WTC11 (cell line): Measurements from ENCODE around the gene ACSS3. TPM values are rescaled to one million over a fixed set of nuclear protein-coding genes. Genes with fewer than 3 reads are reported as not detected.

ENCODE experiments used
- ATAC-seq: fragments of 200-7000 bp; cut with Tn5 transposase; 2 replicates; pipeline ENCODE4 v1.10.0; 2021; ENCODE audit warnings: mild to moderate bottlenecking, moderate library complexity
- CTCF ChIA-PET: fragments of 300-600 bp; sonication (Branson Sonifier 250); formaldehyde crosslinking; loops from one replicate; lab custom pipeline; 2021; ENCODE audit warnings: antibody characterized with exemption; lab: Charles Lee
- POLR2A ChIA-PET: fragments of 350-600 bp; sonication (Branson Sonifier 250); formaldehyde crosslinking; loops from one replicate; lab custom pipeline; 2021; ENCODE audit warnings: antibody characterized with exemption; lab: Charles Lee
- DNase-seq: peaks from one replicate; pipeline ENCODE4 v3.0.0; 2021; ENCODE audit warnings: low spot score
- H3K27ac Mint-ChIP-seq: 2 replicates; pipeline ENCODE4 v1.8.0; 2021; ENCODE audit warnings: mixed read lengths
- H3K27me3 Mint-ChIP-seq: 2 replicates; pipeline ENCODE4 v1.8.0; 2021; ENCODE audit warnings: low read depth, mild to moderate bottlenecking, moderate library complexity, mixed read lengths
- H3K36me3 Mint-ChIP-seq: 2 replicates; pipeline ENCODE4 v1.8.0; 2021; ENCODE audit warnings: mixed read lengths
- H3K4me1 Mint-ChIP-seq: 2 replicates; pipeline ENCODE4 v1.8.0; 2022; ENCODE audit warnings: mixed read lengths
- H3K4me3 Mint-ChIP-seq: 2 replicates; pipeline ENCODE4 v1.8.0; 2021; ENCODE audit warnings: mild to moderate bottlenecking, moderate library complexity, mixed read lengths
- H3K9me3 Mint-ChIP-seq: 2 replicates; pipeline ENCODE4 v1.8.0; 2021; ENCODE audit warnings: mixed read lengths
- EMX1 ChIP-seq: fragments of 250-450 bp; sonication (Bioruptor Pico); IDR thresholded peaks from 2 replicates; pipeline ENCODE4 v1.8.0; 2021; ENCODE audit warnings: mild to moderate bottlenecking
- FOXK1 ChIP-seq: sonication (generic); formaldehyde crosslinking; IDR thresholded peaks from 2 replicates; pipeline ENCODE4 v1.8.0; 2022; ENCODE audit warnings: mild to moderate bottlenecking, moderate library complexity, missing genetic modification reagents
- GRHL2 ChIP-seq: fragments of 250-450 bp; sonication (Bioruptor Pico); IDR thresholded peaks from 2 replicates; pipeline ENCODE4 v1.8.0; 2022; ENCODE audit warnings: mild to moderate bottlenecking, moderate library complexity; ENCODE audit not compliant: insufficient replicate concordance, severe bottlenecking
- IRF2 ChIP-seq: sonication (generic); formaldehyde crosslinking; IDR thresholded peaks from 2 replicates; pipeline ENCODE4 v1.8.0; 2022; ENCODE audit warnings: low read depth, missing genetic modification reagents, borderline replicate concordance
- JAZF1 ChIP-seq: fragments of 250-450 bp; sonication (Bioruptor Pico); IDR thresholded peaks from 2 replicates; pipeline ENCODE4 v1.9.0; 2021; ENCODE audit warnings: moderate library complexity, mild to moderate bottlenecking, inconsistent platforms
- KAT7 ChIP-seq: sonication (generic); formaldehyde crosslinking; IDR thresholded peaks from 2 replicates; pipeline ENCODE4 v1.8.1; 2023; ENCODE audit warnings: missing genetic modification reagents, mild to moderate bottlenecking, borderline replicate concordance
- MXD4 ChIP-seq: fragments of 250-450 bp; sonication (Bioruptor Pico); IDR thresholded peaks from 2 replicates; pipeline ENCODE4 v1.8.0; 2021; ENCODE audit warnings: mild to moderate bottlenecking, moderate library complexity, borderline replicate concordance
- PRRX2 ChIP-seq: fragments of 250-450 bp; sonication (Bioruptor Pico); IDR thresholded peaks from 2 replicates; pipeline ENCODE4 v1.8.0; 2021; ENCODE audit warnings: mild to moderate bottlenecking
- SMAD3 ChIP-seq: sonication (generic); formaldehyde crosslinking; IDR thresholded peaks from 2 replicates; pipeline ENCODE4 v1.8.0; 2022; ENCODE audit warnings: missing genetic modification reagents, mild to moderate bottlenecking, borderline replicate concordance
- SMAD4 ChIP-seq: sonication (generic); formaldehyde crosslinking; IDR thresholded peaks from 2 replicates; pipeline ENCODE4 v1.8.0; 2022; ENCODE audit warnings: mild to moderate bottlenecking, missing genetic modification reagents
- SP1 ChIP-seq: sonication (generic); formaldehyde crosslinking; conservative IDR thresholded peaks from 2 replicates; pipeline ENCODE4 v1.8.1; 2022; ENCODE audit warnings: missing genetic modification reagents
- TP53 ChIP-seq: sonication (generic); formaldehyde crosslinking; IDR thresholded peaks from 2 replicates; pipeline ENCODE4 v1.8.1; 2023; ENCODE audit warnings: mild to moderate bottlenecking, missing genetic modification reagents
- ZBTB21 ChIP-seq: sonication (generic); formaldehyde crosslinking; IDR thresholded peaks from 2 replicates; pipeline ENCODE4 v1.8.1; 2023; ENCODE audit warnings: mild to moderate bottlenecking, missing genetic modification reagents, borderline replicate concordance
- ZNF219 ChIP-seq: sonication (generic); formaldehyde crosslinking; IDR thresholded peaks from 2 replicates; pipeline ENCODE4 v1.8.0; 2023; ENCODE audit warnings: missing genetic modification reagents, mild to moderate bottlenecking, borderline replicate concordance
- ZNF263 ChIP-seq: sonication (generic); formaldehyde crosslinking; IDR thresholded peaks from 2 replicates; pipeline ENCODE4 v1.8.1; 2022; ENCODE audit warnings: low read depth, mild to moderate bottlenecking, moderate library complexity, missing genetic modification reagents
- ZNF423 ChIP-seq: fragments of 250-450 bp; sonication (Bioruptor Pico); IDR thresholded peaks from 2 replicates; pipeline ENCODE4 v2.1.2; 2022; ENCODE audit warnings: mild to moderate bottlenecking, moderate library complexity
- ZNF671 ChIP-seq: fragments of 250-450 bp; sonication (Bioruptor Pico); IDR thresholded peaks from 2 replicates; pipeline ENCODE4 v1.8.0; 2021; ENCODE audit warnings: mild to moderate bottlenecking
- total RNA-seq: library from RNA; stranded (reverse); gene quantifications from 3 replicates; pipeline ENCODE4 v1.2.3, GENCODE V29; 2021
- TF ChIP-seq, protein P1 (sequence below): sonication (generic); formaldehyde crosslinking; IDR thresholded peaks from 2 replicates; pipeline ENCODE4 v1.8.1; 2022; ENCODE audit warnings: low read depth, missing genetic modification reagents, borderline replicate concordance
- TF ChIP-seq, protein P2 (sequence below): sonication (generic); formaldehyde crosslinking; IDR thresholded peaks from 2 replicates; pipeline ENCODE4 v1.8.1; 2022; ENCODE audit warnings: mild to moderate bottlenecking, missing genetic modification reagents, moderate library complexity, borderline replicate concordance
- TF ChIP-seq, protein P3 (sequence below): sonication (generic); formaldehyde crosslinking; IDR thresholded peaks from 2 replicates; pipeline ENCODE4 v1.8.0; 2023; ENCODE audit warnings: mild to moderate bottlenecking, missing genetic modification reagents
- TF ChIP-seq, protein P4 (sequence below): fragments of 250-450 bp; sonication (Bioruptor Pico); IDR thresholded peaks from 2 replicates; pipeline ENCODE4 v2.1.2; 2022; ENCODE audit warnings: mild to moderate bottlenecking, moderate library complexity
- TF ChIP-seq, protein P5 (sequence below): sonication (generic); formaldehyde crosslinking; IDR thresholded peaks from 2 replicates; pipeline ENCODE4 v1.8.0; 2022; ENCODE audit warnings: mild to moderate bottlenecking, missing genetic modification reagents
- TF ChIP-seq, protein P6 (sequence below): fragments of 250-450 bp; sonication (Bioruptor Pico); conservative IDR thresholded peaks from 2 replicates; pipeline ENCODE4 v1.9.0; 2021; ENCODE audit warnings: mild to moderate bottlenecking

The ACSS3 gene
- total RNA-seq, 1 experiment from 2014 or later, result 18.6 TPM

DNA sequence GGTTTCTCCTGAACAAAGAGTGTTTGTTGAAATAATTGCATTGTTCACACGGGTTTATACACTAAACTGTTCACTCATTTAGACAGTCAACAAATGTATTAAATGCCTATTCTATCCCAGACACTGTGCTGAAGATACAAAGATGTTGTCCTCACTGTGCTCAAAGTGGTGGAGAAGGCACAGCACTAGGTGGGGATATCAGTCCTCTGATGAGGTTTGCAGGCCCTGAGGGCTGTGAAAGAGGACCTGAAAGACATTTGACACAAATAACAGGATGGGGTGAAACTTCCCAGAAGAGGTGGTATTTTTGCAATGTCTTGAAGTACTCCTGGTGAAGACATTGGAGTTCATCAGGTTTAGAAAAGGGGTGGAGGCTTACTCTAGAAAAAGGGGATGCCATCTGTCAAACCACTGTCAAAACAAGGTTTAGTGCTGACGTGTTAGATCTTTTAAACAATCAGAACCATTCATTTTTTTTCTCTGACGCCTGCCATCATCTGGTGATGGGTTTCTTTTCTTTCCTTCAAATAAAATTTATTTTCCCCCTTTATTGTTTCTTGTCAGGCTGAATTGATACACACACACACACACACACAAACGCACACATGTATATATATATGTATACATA is 69.5 kb downstream of the ACSS3 start:
- ATAC-seq (peak; percentile 48; the same call in 1 of the 2 replicates), DNase-seq (no peak)
- CTCF ChIA-PET, result no interaction called here
- Mint-ChIP-seq H3K27ac (no peak overlapping the region), H3K4me1 (no peaks in the 10 kb centered on the region), H3K9me3 (no peaks in the 10 kb centered on the region), H3K4me3 (no peak overlapping the region), H3K27me3 (no peaks in the 10 kb centered on the region), H3K36me3 (no peaks in the 10 kb centered on the region)
- POLR2A ChIA-PET, result no interaction called here
- TF ChIP-seq SMAD4, result no peak
- no peak for TF ChIP-seq KAT7
- TF ChIP-seq, protein P1, sequence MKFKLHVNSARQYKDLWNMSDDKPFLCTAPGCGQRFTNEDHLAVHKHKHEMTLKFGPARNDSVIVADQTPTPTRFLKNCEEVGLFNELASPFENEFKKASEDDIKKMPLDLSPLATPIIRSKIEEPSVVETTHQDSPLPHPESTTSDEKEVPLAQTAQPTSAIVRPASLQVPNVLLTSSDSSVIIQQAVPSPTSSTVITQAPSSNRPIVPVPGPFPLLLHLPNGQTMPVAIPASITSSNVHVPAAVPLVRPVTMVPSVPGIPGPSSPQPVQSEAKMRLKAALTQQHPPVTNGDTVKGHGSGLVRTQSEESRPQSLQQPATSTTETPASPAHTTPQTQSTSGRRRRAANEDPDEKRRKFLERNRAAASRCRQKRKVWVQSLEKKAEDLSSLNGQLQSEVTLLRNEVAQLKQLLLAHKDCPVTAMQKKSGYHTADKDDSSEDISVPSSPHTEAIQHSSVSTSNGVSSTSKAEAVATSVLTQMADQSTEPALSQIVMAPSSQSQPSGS (CRISPR knock-in tag), result no peak
- TF ChIP-seq ZNF263 (CRISPR knock-in tag), result no peak
- TF ChIP-seq, protein P2, sequence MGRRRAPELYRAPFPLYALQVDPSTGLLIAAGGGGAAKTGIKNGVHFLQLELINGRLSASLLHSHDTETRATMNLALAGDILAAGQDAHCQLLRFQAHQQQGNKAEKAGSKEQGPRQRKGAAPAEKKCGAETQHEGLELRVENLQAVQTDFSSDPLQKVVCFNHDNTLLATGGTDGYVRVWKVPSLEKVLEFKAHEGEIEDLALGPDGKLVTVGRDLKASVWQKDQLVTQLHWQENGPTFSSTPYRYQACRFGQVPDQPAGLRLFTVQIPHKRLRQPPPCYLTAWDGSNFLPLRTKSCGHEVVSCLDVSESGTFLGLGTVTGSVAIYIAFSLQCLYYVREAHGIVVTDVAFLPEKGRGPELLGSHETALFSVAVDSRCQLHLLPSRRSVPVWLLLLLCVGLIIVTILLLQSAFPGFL (CRISPR knock-in tag), result no peak
- no peak for TF ChIP-seq SP1 (CRISPR knock-in tag)
- TF ChIP-seq MXD4 (CRISPR knock-in tag), result no peak
- no peak for TF ChIP-seq ZBTB21 (CRISPR knock-in tag)
- TF ChIP-seq GRHL2 (CRISPR knock-in tag), result no peak
- TF ChIP-seq, protein P3, sequence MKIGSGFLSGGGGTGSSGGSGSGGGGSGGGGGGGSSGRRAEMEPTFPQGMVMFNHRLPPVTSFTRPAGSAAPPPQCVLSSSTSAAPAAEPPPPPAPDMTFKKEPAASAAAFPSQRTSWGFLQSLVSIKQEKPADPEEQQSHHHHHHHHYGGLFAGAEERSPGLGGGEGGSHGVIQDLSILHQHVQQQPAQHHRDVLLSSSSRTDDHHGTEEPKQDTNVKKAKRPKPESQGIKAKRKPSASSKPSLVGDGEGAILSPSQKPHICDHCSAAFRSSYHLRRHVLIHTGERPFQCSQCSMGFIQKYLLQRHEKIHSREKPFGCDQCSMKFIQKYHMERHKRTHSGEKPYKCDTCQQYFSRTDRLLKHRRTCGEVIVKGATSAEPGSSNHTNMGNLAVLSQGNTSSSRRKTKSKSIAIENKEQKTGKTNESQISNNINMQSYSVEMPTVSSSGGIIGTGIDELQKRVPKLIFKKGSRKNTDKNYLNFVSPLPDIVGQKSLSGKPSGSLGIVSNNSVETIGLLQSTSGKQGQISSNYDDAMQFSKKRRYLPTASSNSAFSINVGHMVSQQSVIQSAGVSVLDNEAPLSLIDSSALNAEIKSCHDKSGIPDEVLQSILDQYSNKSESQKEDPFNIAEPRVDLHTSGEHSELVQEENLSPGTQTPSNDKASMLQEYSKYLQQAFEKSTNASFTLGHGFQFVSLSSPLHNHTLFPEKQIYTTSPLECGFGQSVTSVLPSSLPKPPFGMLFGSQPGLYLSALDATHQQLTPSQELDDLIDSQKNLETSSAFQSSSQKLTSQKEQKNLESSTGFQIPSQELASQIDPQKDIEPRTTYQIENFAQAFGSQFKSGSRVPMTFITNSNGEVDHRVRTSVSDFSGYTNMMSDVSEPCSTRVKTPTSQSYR (CRISPR knock-in tag), result no peak
- no peak for TF ChIP-seq FOXK1 (CRISPR knock-in tag)
- TF ChIP-seq, protein P4, sequence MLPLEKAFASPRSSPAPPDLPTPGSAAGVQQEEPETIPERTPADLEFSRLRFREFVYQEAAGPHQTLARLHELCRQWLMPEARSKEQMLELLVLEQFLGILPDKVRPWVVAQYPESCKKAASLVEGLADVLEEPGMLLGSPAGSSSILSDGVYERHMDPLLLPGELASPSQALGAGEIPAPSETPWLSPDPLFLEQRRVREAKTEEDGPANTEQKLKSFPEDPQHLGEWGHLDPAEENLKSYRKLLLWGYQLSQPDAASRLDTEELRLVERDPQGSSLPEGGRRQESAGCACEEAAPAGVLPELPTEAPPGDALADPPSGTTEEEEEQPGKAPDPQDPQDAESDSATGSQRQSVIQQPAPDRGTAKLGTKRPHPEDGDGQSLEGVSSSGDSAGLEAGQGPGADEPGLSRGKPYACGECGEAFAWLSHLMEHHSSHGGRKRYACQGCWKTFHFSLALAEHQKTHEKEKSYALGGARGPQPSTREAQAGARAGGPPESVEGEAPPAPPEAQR, result no peak
- TF ChIP-seq ZNF219 (CRISPR knock-in tag), result no peak
- TF ChIP-seq PRRX2 (CRISPR knock-in tag), result no peak
- TF ChIP-seq JAZF1 (CRISPR knock-in tag), result no peak

DNA sequence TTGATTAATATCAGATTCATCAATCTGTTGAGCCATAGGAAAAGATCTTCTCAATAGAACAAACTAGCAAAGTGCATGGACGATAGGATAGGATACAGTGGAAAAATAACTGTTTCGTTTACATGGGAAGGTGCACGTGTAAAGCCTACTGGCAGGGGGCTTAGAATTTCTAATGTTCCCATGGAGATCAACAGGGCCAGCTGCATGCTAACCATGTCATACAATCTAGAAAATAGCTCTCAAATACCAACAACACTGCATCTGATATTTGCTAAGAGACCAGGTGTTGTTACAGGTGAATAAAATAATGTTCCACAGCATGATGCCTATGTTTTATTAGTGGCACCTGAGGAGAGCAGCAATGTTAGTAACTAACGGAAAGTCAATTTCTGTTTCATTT is 72.5 kb downstream of the ACSS3 start:
- H3K27ac Mint-ChIP-seq, result no peak overlapping the region
- no peak for ATAC-seq
- no peaks in the 10 kb centered on the region for H3K36me3 Mint-ChIP-seq
- H3K4me1 Mint-ChIP-seq, result no peaks in the 10 kb centered on the region
- ChIA-PET POLR2A (no interaction called here), CTCF (interaction anchor here (1.4 kb wide), 1 partner anchor 108 kb away, joined by 3 read pairs; no protein-coding TSS in a partner anchor)
- no peaks in the 10 kb centered on the region for H3K27me3 Mint-ChIP-seq
- H3K9me3 Mint-ChIP-seq, result no peaks in the 10 kb centered on the region
- DNase-seq, result no peak
- no peak overlapping the region for H3K4me3 Mint-ChIP-seq
- TF ChIP-seq ZNF423 (CRISPR knock-in tag) (no peak), EMX1 (no peak), IRF2 (CRISPR knock-in tag) (no peak), SMAD3 (CRISPR knock-in tag) (no peak), ZNF671 (CRISPR knock-in tag) (no peak), TP53 (CRISPR knock-in tag) (no peak)
- TF ChIP-seq, protein P5, sequence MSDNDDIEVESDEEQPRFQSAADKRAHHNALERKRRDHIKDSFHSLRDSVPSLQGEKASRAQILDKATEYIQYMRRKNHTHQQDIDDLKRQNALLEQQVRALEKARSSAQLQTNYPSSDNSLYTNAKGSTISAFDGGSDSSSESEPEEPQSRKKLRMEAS, result no peak
- TF ChIP-seq, protein P6, sequence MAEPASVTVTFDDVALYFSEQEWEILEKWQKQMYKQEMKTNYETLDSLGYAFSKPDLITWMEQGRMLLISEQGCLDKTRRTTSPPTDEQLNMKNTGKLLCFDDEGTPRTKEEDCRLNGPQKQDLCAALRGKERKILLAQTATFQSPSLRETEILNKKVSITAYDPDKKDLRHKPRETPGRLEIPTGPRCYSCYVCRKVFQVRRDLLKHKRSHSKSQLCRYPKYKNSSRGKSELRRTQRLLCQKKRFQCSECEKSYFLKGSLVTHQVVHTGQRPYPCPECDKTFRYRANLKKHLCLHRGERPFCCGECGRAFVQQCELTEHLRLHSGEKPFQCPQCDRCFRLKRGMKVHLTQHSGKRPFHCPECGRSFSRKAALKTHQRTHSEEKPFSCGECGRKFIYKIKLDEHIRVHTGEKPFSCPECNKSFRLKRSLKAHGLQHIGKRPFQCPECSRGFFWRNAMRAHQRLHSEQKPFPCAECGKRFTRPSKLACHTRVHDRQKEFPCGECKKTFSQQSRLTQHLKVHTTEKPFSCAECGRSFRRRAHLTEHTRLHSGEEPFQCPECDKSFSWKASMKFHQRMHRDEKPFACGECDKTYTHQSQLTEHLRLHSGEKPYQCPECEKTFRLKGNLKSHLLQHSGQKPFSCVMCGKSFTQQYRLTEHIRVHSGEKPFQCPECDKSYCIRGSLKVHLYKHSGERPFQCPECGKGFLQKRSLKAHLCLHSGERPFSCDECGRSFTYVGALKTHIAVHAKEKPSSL (CRISPR knock-in tag), result no peak
